PFSK-1 (cell line): ENCODE data around the gene NOL4L.

ENCODE experiments used
- FOXP2 ChIP-seq: optimal IDR thresholded peaks from 2 replicates; pipeline ENCODE3; 2011; ENCODE audit warnings: borderline replicate concordance, control low read depth, inconsistent platforms; ENCODE audit not compliant: insufficient read depth; ENCODE audit errors: extremely low read length, extremely low read depth
- REST ChIP-seq, 2 experiments: IDR thresholded peaks; 2 replicates each; pipeline versions ENCODE4 v1.6.1 to v1.8.0; 2011 to 2012; ENCODE audit warnings: low read depth in 2 of 2, low read length in 2 of 2, control low read depth in 1 of 2, inconsistent platforms in 1 of 2, mild to moderate bottlenecking in 1 of 2, moderate library complexity in 1 of 2; ENCODE audit not compliant: insufficient read depth in 1 of 2
- SIN3A ChIP-seq: IDR thresholded peaks from 2 replicates; pipeline ENCODE4 v1.6.1; 2012; ENCODE audit warnings: mild to moderate bottlenecking, low read length, moderate library complexity, borderline replicate concordance; ENCODE audit not compliant: insufficient read depth

- TF ChIP-seq FOXP2 (no peak), REST (IDR thresholded peaks at IDR 0.05; ENCODE audit: insufficient read depth in 1 of 2, low read depth in 2 of 2, low read length in 2 of 2) (no peak), SIN3A (no peak)
These were observed 28.6 kb downstream of the NOL4L start for GRCh38 chr20:32556312-32557184.
